Motor neuron (in vitro differentiated cells): ENCODE results near the gene GASK1A. TPM values are rescaled to one million over a fixed set of nuclear protein-coding genes. Genes with fewer than 3 reads are reported as not detected.

ENCODE experiments used
- ATAC-seq, 8 experiments: fragments of 200-7000 bp; cut with Tn5 transposase; replicated peaks in 6 of 8; 2 replicates each; pipeline ENCODE4 v1.8.0; 2021; ENCODE audit warnings: mild to moderate bottlenecking in 8 of 8, moderate library complexity in 8 of 8
- H3K27ac ChIP-seq, 2 donors: fragments of 250-450 bp; sonication (Bioruptor Pico); 2 replicates each; pipeline ENCODE4 v1.9.0; 2021; ENCODE audit warnings: antibody characterized with exemption in 2 of 2, mild to moderate bottlenecking in 2 of 2, moderate library complexity in 1 of 2
- H3K4me1 ChIP-seq, 2 donors: fragments of 250-450 bp; sonication (Bioruptor Pico); replicated peaks in 1 of 2; 2 replicates each; pipeline ENCODE4 v1.6.1; 2021; ENCODE audit warnings: antibody characterized with exemption in 2 of 2, mild to moderate bottlenecking in 2 of 2, moderate library complexity in 1 of 2
- H3K4me3 ChIP-seq, 5 donors: fragments of 250-450 bp; sonication (Bioruptor Pico); 2 replicates each; pipeline ENCODE4 v1.9.0; 2021; ENCODE audit warnings: antibody characterized with exemption in 5 of 5, mild to moderate bottlenecking in 5 of 5, moderate library complexity in 4 of 5
- WGBS, 10 experiments: fragments of 450-650 bp; shearing (Covaris generic); methylation state at CpG; one replicate each; pipeline ENCODE4 v1.0.0; 2022; 5-methylcytosine and 5-hydroxymethylcytosine counted together
- in situ Hi-C, 9 experiments: fragments of 400-800 bp; cut with MboI; loops; one replicate each; pipeline ENCODE4 v1.15.0; 2021; ENCODE audit warnings: low sequenced_read_pairs in 9 of 9, low pct_unique_long_range_greater_than_20kb in 2 of 9; ENCODE audit not compliant: unreplicated experiment in 9 of 9
- total RNA-seq, 8 experiments: library from RNA; unstranded; fragments of 300-600 nt; gene quantifications; 2 replicates each; pipeline versions ENCODE4 v1.2.3 to v1.2.4, GENCODE V29; 2022

The GASK1A gene
- total RNA-seq, 8 experiments from 2014 or later, result 0.18 to 4.3 (median 0.85) TPM

- no peak for ATAC-seq
- Histone ChIP-seq H3K27ac (no peak overlapping the region), H3K4me1 (peaks cover 0 to 6% of the 10 kb centered on the region in 2 donors), H3K4me3 (no peak overlapping the region)
- WGBS, 10 experiments, result 90 to 100% (median 97%) methylated on average over 1 to 3 of the region's 5 CpGs; no CpG with 5 or more reads in 6 of the 10 experiments
- in situ Hi-C loops, result loop anchor here in 1 of 9 experiments (25.0 kb wide), 1 partner anchor 133 kb away; no protein-coding TSS in a partner anchor
These were observed 116.3 kb downstream of the GASK1A start for GRCh38 chr3:43095370-43095769.

GRCh38 chr3:43096761-43097160 is 117.7 kb downstream of the GASK1A start:
- no peak overlapping the region for H3K27ac ChIP-seq
- 40 to 100% (median 83%) methylated on average over 1 to 2 of the region's 3 CpGs; no CpG with 5 or more reads in 2 of the 10 experiments for WGBS, 10 experiments

GRCh38 chr3:43097400-43098080 is 118.4 kb downstream of the GASK1A start:
- H3K4me1 ChIP-seq, result peaks cover 0 to 6% of the 10 kb centered on the region in 2 donors
- peak in 3 of 8 experiments; percentile 87 to 89 (median 88) for ATAC-seq
- no peak overlapping the region for H3K4me3 ChIP-seq
- in situ Hi-C loops, result loop anchor here in 1 of 9 experiments (25.0 kb wide), 1 partner anchor 135 kb away; no protein-coding TSS in a partner anchor
- 25 to 81% (median 62%) methylated on average over 2 to 4 of the region's 5 CpGs; no CpG with 5 or more reads in 6 of the 10 experiments for WGBS, 10 experiments
- no peak overlapping the region for H3K27ac ChIP-seq

More at GRCh38 chr3:43096761-43097160, 117.7 kb downstream of the GASK1A start:
- no peak for ATAC-seq
- Histone ChIP-seq H3K4me1 (peaks cover 0 to 6% of the 10 kb centered on the region in 2 donors), H3K4me3 (no peak overlapping the region)
- in situ Hi-C loops, result loop anchor here in 1 of 9 experiments (25.0 kb wide), 1 partner anchor 134 kb away; no protein-coding TSS in a partner anchor

- no peak for ATAC-seq
- Histone ChIP-seq H3K27ac (no peak overlapping the region), H3K4me1 (peaks cover 0 to 6% of the 10 kb centered on the region in 2 donors), H3K4me3 (no peak overlapping the region)
- 78 to 100% (median 94%) methylated on average over 1 to 7 of the region's 8 CpGs; no CpG with 5 or more reads in 2 of the 10 experiments for WGBS, 10 experiments
- in situ Hi-C loops, result loop anchor here in 1 of 9 experiments (25.0 kb wide), 1 partner anchor 136 kb away; no protein-coding TSS in a partner anchor
These were observed 119.7 kb downstream of the GASK1A start for GRCh38 chr3:43098761-43099160.

GRCh38 chr3:43102773-43103480 is 123.8 kb downstream of the GASK1A start:
- WGBS, 10 experiments, result 30 to 100% (median 100%) methylated on average over 1 to 2 of the region's 2 CpGs; no CpG with 5 or more reads in 3 of the 10 experiments
- in situ Hi-C loops, result no loop called here

GRCh38 chr3:43104039-43104438 is 124.9 kb downstream of the GASK1A start:
- Histone ChIP-seq H3K4me1 (peaks cover 8 to 10% of the 10 kb centered on the region in 2 donors), H3K4me3 (no peak overlapping the region), H3K27ac (no peak overlapping the region)
- ATAC-seq, result no peak
- 60 to 100% (median 86%) methylated on average over 1 to 3 of the region's 3 CpGs; no CpG with 5 or more reads in 3 of the 10 experiments for WGBS, 10 experiments
- in situ Hi-C loops, result no loop called here

More at GRCh38 chr3:43102773-43103480, 123.8 kb downstream of the GASK1A start:
- no peak overlapping the region for H3K27ac ChIP-seq
- H3K4me1 ChIP-seq, result peaks cover 8 to 10% of the 10 kb centered on the region in 2 donors
- no peak overlapping the region for H3K4me3 ChIP-seq
- ATAC-seq, result no peak

GRCh38 chr3:43104660-43105595 is 125.8 kb downstream of the GASK1A start:
- in situ Hi-C loops, result no loop called here
- peak; percentile 3 to 25 (median 10) for ATAC-seq
- 42 to 92% (median 61%) methylated on average over 2 to 12 of the region's 33 CpGs for WGBS, 10 experiments
- Histone ChIP-seq H3K27ac (no peak overlapping the region), H3K4me3 (peak overlapping the region; percentile 65 to 94 (median 74)), H3K4me1 (peaks cover 8 to 10% of the 10 kb centered on the region in 2 donors)

GRCh38 chr3:43105596-43106292 is 126.6 kb downstream of the GASK1A start, which contains the start of gene POMGNT2:
POMGNT2 (minus strand) TSS chr3:43106079; CDS start chr3:43081431, 24,648 bp downstream.
- Histone ChIP-seq H3K27ac (no peak within 1 kb of the TSS), H3K4me1 (peaks cover 8 to 10% of the 10 kb centered on the region in 2 donors), H3K4me3 (peak within 1 kb of the TSS; percentile 65 to 94 (median 74))
- peak; percentile 97 to 99 (median 98) for ATAC-seq
- WGBS, 10 experiments, result 0 to 10% (median 0%) methylated on average over 1 to 10 of the region's 71 CpGs; no CpG with 5 or more reads in 3 of the 10 experiments
- in situ Hi-C loops, result no loop called here

GRCh38 chr3:43106293-43106628 is 127.2 kb downstream of the GASK1A start:
- peak in 7 of 8 experiments; percentile 7 to 34 (median 18) for ATAC-seq
- WGBS, 10 experiments, result 4 to 50% (median 21%) methylated on average over 2 to 6 of the region's 6 CpGs; no CpG with 5 or more reads in 2 of the 10 experiments
- Histone ChIP-seq H3K27ac (no peak overlapping the region), H3K4me3 (peak overlapping the region; percentile 65 to 94 (median 74)), H3K4me1 (peaks cover 8 to 10% of the 10 kb centered on the region in 2 donors)
- in situ Hi-C loops, result no loop called here
